Bronchial epithelial cell (primary cell): Measurements from ENCODE around the gene CDKL4. TPM values are rescaled to one million over a fixed set of nuclear protein-coding genes. Genes with fewer than 3 reads are reported as not detected.

Experiments used
- DNase-seq: peaks from one replicate; pipeline ENCODE4 v3.0.0-alpha.2; 2010; ENCODE audit warnings: low read depth
- FAIRE-seq: peaks from 2 replicates; lab custom pipeline; 2011; peaks lifted over from hg19 to GRCh38; lab: Jason Lieb, UNC
- H3K27me3 ChIP-seq: 2 replicates; pipeline ENCODE4 v1.5.1; 2011; ENCODE audit warnings: low read length; ENCODE audit not compliant: control insufficient read depth, insufficient read depth
- H3K36me3 ChIP-seq: 2 replicates; pipeline ENCODE4 v1.5.1; 2011; ENCODE audit warnings: low read length; ENCODE audit not compliant: control insufficient read depth, insufficient read depth
- H3K4me3 ChIP-seq: 2 replicates; pipeline ENCODE4 v1.5.1; 2011; ENCODE audit warnings: mild to moderate bottlenecking, low read depth, low read length, control low read depth
- total RNA-seq: library from RNA; depleted of rRNA; stranded (reverse); fragments of >200 nt; gene quantifications from 2 replicates; pipeline ENCODE4 v1.2.1, GENCODE V29; 2014
- TF ChIP-seq, protein P1 (sequence below): IDR thresholded peaks from 2 replicates; pipeline ENCODE4 v1.5.1; 2011; ENCODE audit warnings: mild to moderate bottlenecking, moderate library complexity, low read length, control low read depth, inconsistent platforms; ENCODE audit not compliant: insufficient read depth, severe bottlenecking

The CDKL4 gene
- total RNA-seq, 1 donor from 2014 or later: 0.26 TPM

- FAIRE-seq: no peak
- no peak overlapping the region for H3K4me3 ChIP-seq
- H3K27me3 ChIP-seq: no peaks in the 10 kb centered on the region
- no peaks in the 10 kb centered on the region for H3K36me3 ChIP-seq
- peak; percentile 92 for DNase-seq
- TF ChIP-seq, protein P1, sequence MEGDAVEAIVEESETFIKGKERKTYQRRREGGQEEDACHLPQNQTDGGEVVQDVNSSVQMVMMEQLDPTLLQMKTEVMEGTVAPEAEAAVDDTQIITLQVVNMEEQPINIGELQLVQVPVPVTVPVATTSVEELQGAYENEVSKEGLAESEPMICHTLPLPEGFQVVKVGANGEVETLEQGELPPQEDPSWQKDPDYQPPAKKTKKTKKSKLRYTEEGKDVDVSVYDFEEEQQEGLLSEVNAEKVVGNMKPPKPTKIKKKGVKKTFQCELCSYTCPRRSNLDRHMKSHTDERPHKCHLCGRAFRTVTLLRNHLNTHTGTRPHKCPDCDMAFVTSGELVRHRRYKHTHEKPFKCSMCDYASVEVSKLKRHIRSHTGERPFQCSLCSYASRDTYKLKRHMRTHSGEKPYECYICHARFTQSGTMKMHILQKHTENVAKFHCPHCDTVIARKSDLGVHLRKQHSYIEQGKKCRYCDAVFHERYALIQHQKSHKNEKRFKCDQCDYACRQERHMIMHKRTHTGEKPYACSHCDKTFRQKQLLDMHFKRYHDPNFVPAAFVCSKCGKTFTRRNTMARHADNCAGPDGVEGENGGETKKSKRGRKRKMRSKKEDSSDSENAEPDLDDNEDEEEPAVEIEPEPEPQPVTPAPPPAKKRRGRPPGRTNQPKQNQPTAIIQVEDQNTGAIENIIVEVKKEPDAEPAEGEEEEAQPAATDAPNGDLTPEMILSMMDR: no peak
Observed at GRCh38 chr2:39128919-39129391, 114.8 kb downstream of the CDKL4 start.

GRCh38 chr2:39127973-39128372 lies 115.8 kb downstream of the CDKL4 start:
- FAIRE-seq (no peak), DNase-seq (peak; percentile 68)
- Histone ChIP-seq H3K36me3 (no peaks in the 10 kb centered on the region), H3K4me3 (no peak overlapping the region), H3K27me3 (no peaks in the 10 kb centered on the region)
- TF ChIP-seq, protein P1: no peak

Other genes with a start within 250 kb of the CDKL4 start
- gene SOS1, start 122.9 kb downstream of the CDKL4 start, total RNA-seq: 8.2 and 12.3 TPM in 2 replicates
- gene MAP4K3, start 193.3 kb upstream of the CDKL4 start, total RNA-seq: 19.7 and 22.0 TPM in 2 replicates